ENCODE measurements around the gene SERPINI1.
"Not testable (repeated sequence)": the region's sequence is repeated elsewhere in the genome, so short reads cannot be mapped to it uniquely, and the experiment has no call there.

The SERPINI1 gene

DNA sequence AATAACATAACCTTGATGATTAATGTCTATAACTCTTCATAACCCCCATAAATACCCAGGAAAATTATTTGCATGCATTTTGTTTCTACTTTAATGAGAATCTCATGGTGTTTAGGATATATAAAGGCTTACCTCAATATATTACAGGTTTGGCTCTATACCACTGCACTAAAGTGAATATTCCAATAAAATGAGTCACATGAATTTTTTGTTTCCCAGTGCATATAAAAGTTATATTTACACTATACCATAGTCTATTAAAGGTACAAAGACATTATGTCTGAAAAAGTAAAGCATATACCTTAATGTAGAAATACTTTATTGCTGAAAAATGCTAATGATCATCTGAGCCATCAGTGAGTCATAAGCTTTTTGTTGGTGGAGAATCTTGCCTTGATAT is 74.7 kb downstream of the SERPINI1 start:
- DNase-seq, result no peak

- no peak for DNase-seq
These were observed 75.5 kb downstream of the SERPINI1 start for GRCh38 chr3:167811031-167811430.

- DNase-seq, result no peak
These were observed 77.9 kb downstream of the SERPINI1 start for GRCh38 chr3:167813169-167814123.

GRCh38 chr3:167814441-167814951 is 79.0 kb downstream of the SERPINI1 start:
- DNase-seq, result no peak

DNA sequence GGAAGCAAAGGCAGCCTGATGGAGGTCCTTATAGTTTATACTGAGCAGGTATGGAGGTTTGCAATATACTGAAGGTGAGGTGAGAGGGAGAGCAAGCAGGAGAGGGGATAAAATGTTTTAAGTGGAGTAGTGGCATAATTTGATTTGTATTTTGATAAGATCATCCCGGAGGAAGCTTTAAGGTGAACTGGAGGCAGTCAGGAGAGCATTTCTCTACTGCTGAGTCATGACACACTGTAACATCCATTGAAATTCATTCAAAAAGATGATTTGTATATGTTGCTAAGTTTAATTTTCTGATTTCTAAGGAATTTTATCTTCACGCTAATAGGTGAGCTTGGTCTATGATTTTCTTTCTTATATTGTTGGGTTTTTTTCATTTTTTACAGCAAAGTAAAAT is 81.4 kb downstream of the SERPINI1 start:
- no peak for DNase-seq

GRCh38 chr3:167820102-167820865 is 84.8 kb downstream of the SERPINI1 start:
- DNase-seq, result no peak

GRCh38 chr3:167821248-167821805 is 85.8 kb downstream of the SERPINI1 start:
- DNase-seq, result no peak

GRCh38 chr3:167823738-167824137 is 88.2 kb downstream of the SERPINI1 start:
- DNase-seq, result no peak

GRCh38 chr3:167827588-167827987 is 92.1 kb downstream of the SERPINI1 start:
- DNase-seq, result not testable (repeated sequence)

DNA sequence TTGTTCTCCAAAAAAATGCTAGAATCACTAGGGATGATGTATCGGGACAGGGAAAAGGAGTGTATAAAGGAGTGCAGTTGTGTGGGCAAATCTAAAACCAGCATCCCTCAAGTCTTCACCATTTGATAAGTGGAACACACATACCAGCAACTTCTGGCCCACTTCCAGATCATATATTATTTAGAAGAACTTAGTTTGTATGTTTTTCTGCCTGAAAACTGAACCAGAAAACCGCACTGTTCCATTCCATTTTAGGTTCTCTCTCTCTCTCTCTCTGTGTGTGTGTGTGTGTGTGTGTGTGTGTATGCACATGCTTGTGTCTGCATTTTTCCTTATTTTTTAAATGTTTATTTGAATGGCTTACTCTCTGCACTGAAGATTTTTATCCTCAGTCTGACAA is 93.5 kb downstream of the SERPINI1 start:
- no peak for DNase-seq

- DNase-seq, result no peak
These were observed 94.5 kb downstream of the SERPINI1 start for GRCh38 chr3:167830007-167830406.

DNA sequence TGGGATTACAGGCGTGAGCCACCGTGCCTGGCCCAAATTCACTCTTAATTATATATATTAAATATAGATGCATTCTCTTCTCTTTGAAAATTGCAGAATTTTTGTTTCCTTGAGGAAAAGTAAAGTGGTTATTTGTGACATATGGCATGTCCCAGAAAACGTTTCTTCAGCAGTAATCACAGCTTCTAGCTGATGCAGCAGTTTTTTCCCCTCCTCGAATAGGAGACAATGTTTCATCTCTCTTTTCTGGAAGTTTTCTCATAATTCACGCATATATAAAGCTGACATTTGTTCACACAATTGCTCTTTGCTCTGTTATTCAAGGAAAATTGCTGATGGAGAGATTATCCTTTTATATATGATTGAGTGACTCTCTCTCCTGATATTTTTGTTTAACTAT is 99.8 kb downstream of the SERPINI1 start:
- DNase-seq, result no peak

DNA sequence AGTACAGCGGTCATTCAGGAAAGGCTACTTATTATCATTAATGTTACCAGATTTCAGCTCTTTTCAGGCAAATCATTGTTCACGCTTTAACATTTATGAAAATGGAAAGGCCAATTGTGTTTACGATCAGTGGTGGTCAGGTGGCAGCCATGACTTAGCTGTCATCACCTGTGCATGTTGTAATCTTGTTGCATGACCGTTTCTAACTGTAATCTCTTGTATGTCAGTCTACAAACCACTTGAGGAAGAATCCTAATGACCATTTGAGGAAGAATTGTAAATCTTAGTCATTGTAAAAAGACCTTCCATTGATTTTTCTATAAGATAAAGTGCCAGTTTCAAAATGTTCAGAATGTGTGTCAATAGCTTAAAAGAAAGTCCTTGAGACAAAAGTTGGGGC is 100.4 kb downstream of the SERPINI1 start:
- no peak for DNase-seq

GRCh38 chr3:167837466-167837865 is 101.9 kb downstream of the SERPINI1 start:
- no peak for DNase-seq

DNA sequence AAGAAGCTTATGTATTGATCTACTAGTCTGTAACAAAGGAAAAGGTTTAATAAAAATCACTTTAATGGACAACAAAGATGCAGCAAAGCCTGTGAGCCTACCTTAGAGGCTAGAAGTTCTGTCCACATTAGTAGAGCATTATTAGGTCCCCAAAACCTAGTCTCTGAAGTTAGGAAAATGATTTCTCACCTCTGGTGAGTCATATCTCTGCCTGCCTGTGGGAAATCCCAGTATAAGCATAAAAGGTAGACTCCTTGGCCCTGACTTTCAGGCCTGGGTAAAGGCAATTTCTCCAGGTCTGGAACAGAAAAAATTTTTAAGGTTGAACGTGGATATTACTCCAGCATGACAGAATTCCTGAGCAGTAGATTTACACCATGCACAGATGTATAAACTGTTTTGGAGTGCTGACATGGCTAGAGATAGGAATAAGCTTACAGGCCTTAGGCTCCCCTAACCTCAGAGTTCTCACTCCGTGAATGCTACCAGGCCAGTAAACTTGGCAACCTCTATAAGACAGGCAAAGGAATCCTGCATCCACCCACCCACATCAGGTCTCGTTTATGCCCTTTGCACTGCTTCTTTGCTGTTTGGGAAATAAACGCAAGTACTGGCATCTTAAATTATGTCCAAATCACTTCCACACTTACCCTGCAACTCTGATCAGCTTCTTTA is 104.1 kb downstream of the SERPINI1 start:
- DNase-seq, result no peak

- no peak for DNase-seq
These were observed 104.7 kb downstream of the SERPINI1 start for GRCh38 chr3:167840247-167840646.

DNA sequence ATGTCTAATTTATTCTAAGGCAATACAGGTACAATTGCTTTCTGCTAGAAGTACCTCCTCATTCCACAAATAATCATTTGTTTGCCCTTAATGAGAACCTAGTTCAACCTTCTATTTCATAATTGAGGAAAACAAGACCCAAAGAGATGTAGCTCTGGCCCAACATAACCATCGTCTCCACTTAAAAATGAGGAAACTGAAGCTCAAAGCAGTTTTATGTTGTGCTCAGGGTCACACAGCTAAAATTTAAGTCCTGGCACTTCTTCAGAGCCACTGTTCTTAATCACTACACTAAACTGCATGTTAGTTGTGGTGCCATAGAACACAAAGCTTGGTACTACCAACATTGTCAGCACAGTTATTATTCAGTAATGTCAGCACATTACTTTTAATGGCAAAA is 108.0 kb downstream of the SERPINI1 start:
- no peak for DNase-seq

- DNase-seq, result no peak
These were observed 108.4 kb downstream of the SERPINI1 start for GRCh38 chr3:167843886-167844285.

DNA sequence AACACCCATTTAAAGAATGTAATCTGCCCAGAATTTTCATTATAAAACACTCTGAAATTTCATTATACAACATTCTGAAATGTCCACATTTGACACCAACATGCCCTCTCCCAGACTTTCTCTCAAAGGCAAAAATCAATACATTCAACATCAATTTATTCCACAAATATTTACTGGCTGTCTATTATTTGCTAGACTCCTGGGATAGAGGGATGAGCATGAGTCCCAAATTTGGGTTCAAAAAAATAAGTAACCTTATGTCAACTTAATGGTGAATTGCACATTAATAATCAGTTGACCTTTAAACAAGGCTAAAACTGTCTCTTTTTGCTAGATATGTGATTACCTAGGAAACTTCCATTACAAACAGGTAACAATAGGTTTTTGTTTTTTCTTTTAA is 109.0 kb downstream of the SERPINI1 start:
- DNase-seq, result no peak

DNA sequence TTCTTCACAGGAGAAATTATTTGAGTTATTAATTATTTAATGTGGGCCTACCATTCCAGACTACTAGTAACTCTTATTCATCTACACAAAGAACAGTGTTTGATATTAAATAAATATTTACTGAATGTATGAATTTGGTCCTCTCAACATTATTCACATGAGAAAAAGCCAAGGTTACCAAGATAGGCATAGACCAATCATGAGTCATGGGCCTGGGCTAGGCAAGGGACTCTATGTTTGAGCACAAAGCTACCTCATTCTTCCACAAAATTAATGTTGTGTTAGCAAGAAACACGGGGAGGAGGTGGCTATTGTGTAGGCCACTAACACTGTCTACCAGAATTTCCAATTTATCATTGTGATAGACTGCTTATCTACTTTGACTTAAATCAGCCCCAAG is 115.7 kb downstream of the SERPINI1 start:
- no peak for DNase-seq

- no peak for DNase-seq
These were observed 116.2 kb downstream of the SERPINI1 start for GRCh38 chr3:167851749-167852148.

DNA sequence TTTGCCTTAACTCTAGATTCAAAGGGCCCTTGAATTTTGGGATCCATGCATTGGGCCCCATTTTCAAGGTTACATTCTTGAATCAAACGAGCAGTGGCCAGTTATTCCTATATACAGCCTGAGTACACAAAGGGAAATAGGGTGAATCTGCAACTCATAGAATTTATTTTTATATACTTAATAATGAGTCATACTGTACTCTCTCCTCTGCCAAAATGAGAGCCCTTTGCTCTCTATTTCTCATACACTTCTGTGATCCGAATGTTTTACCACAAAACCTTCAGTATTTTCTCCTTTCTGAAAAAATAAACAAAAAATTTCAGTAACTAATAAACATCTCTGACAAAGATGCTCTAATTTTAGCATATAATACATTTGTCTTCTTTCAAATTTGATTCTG is 116.7 kb downstream of the SERPINI1 start:
- DNase-seq, result no peak

GRCh38 chr3:167854063-167854462 is 118.5 kb downstream of the SERPINI1 start:
- no peak for DNase-seq

All from DMS79 (cell line).